HG03060 (cell line): ENCODE data around the gene TRIM7.
"Not testable (repeated sequence)": the region's sequence is repeated elsewhere in the genome, so short reads cannot be mapped to it uniquely, and the experiment has no call there.

Source experiments
- ATAC-seq: cut with Tn5 transposase; IDR thresholded peaks from one replicate; pipeline ENCODE4 v1.9.1; 2021; ENCODE audit warnings: low read depth, moderate number of reproducible peaks; ENCODE audit not compliant: unreplicated experiment

TRIM7 gene

GRCh38 chr5:181194489-181195248 lies 10.3 kb downstream of the TRIM7 start:
- ATAC-seq: no peak

- ATAC-seq: no peak
Observed at GRCh38 chr5:181193656-181194055, 11.3 kb downstream of the TRIM7 start.

GRCh38 chr5:181192337-181193046 lies 12.5 kb downstream of the TRIM7 start:
- no peak for ATAC-seq

GRCh38 chr5:181191526-181192336 lies 13.3 kb downstream of the TRIM7 start:
- peak; percentile 41 for ATAC-seq

- no peak for ATAC-seq
Observed at GRCh38 chr5:181190711-181191525, 14.1 kb downstream of the TRIM7 start.

- ATAC-seq: no peak
Observed at GRCh38 chr5:181189962-181190710, 14.9 kb downstream of the TRIM7 start.

DNA sequence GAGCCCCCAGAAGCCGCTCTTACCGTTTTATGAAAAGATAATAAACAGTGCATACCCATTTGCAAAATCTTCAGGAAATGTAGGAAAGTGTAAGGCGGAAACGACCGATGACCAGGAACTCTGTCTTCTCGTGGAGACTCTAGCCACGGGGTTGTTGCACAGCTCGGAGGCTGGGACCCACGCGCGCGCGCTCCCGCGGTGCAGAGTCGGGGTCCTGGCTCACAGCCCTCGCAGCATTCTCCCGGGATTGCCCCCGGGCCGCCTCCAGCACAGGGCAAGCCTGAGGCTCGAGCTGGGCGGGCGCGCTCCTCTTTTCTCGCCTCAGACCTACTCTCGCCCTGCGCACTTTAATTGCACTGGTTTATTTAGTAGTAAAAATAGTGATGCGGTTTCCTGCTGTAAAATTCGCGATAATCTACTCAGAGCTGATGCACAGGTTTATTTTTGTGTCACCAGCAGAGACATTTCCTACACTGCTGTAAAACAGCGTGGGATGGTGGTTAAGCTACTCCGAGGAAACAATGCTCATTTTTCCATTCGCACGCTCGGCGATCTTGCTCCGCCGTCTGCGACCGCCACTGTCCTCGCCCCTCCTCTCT lies 15.5 kb downstream of the TRIM7 start:
- ATAC-seq: no peak

DNA sequence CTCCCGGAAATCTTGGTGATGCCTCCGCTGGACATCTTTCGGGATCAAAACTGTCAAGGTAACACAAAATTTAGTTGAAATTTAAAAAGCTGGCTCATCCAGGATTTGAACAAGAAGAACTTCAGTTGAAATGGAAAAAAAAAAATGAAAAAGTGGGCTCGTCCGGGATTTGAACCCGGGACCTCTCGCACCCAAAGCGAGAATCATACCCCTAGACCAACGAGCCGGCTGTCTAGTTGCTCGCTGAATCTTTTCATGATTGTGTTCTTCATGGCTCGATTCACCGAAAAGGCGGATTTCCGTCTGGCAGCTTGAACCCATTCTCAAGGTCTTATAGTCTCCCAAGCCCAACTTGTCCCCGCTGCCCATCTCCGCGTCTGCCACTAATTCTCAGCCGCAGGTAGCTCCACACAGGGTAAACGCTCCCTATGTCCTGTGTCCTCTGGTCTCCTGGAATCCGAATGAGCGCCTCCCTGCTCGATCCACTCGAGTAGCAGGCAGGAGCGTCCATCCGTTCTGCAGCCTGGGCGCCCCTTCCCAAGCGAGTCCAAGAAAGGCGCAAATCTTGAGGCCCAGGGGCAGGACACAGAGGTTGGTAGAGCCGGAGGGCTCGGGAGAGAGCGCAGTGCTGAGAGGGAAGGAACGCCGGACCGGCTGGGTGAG lies 16.2 kb downstream of the TRIM7 start:
- no peak for ATAC-seq

GRCh38 chr5:181187500-181188213 lies 17.3 kb downstream of the TRIM7 start:
- ATAC-seq: no peak

GRCh38 chr5:181186986-181187499 lies 18.0 kb downstream of the TRIM7 start:
- ATAC-seq: no peak

- ATAC-seq: no peak
Observed at GRCh38 chr5:181186022-181186421, 19.0 kb downstream of the TRIM7 start.

GRCh38 chr5:181185560-181185959 lies 19.4 kb downstream of the TRIM7 start:
- ATAC-seq: no peak

- ATAC-seq: no peak
Observed at GRCh38 chr5:181184845-181185216, 20.2 kb downstream of the TRIM7 start.

DNA sequence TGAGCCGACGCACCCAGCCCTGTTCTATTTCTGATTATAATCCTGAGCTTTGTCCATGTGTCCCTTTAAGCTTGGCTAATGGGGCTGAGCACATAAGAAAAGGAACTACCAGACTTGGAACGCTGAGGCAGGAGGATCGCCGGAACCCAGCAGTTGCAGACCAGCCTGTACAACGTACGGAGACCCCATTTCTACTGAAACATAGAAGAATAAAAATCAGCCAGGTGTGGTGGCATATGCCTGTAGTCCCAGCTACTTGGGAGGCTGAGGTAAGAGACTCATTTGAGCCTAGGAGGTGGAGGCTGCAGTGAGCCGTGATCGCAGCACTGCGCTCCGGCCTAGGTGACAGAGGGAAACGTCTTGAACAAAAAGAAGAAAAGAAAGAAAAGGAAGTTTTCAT lies 22.3 kb downstream of the TRIM7 start:
- ATAC-seq: no peak

GRCh38 chr5:181181650-181182565 lies 23.1 kb downstream of the TRIM7 start:
- ATAC-seq: peak; percentile 52

DNA sequence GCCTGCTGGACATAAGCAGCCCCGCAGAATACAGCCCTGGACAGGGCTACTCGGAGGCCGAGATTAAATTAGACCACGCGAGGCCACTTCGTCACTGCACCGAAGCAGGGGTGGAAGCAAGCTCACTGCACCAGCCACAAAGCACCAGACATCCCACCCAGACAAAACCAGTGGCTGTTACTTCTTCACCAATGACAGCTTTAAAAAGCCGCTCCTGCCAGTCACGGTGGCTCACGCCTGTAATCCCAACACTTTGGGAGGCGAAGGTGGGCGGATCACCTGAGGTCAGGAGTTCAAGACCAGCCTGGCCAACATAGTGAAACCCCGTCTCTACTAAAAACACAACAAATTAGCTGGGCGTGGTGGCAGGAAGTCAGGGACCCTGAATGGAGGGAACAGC lies 27.4 kb downstream of the TRIM7 start:
- ATAC-seq: not testable (repeated sequence)
